ENCODE measurements around the gene PCBP2. TPM values are rescaled to one million over a fixed set of nuclear protein-coding genes. Genes with fewer than 3 reads are reported as not detected.

Gene PCBP2
- total and polyA plus RNA-seq, 5 donors = 349 to 743 (median 581) TPM

DNA sequence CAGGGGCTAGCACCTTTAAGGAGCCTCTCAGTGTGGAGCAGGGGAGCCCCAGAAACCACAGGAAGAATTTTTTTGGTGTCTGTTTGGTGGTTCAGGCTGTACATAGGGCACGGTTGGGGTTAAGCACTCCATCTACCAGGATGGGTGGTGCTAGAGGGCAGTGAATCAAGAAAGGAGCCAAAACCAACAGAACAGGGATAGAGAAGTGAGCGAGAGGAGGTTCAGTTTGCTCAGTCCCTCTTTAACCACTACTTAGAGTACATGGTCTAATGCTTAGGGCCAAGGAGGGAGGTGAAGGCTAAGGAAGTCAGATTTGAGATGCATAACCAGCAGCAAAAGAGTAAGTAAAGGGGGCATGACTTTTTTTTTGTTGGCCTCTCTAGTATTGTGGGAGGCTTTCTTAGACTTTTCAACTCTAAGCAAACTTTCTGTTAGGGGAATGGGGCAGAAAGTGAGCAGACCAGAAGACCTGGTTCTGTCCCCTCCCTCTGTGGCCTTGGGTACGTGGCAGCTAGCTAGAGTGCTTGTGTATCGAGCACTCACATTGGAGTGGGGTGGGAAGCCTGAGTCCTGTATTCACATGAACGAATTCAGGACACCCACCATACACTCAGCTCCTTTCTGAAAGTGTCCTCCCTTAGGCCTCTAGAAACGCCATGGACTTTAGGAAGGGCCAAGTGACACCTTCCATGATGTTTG, 62.0 kb downstream of the PCBP2 start:
- no peak overlapping the region for H3K27ac ChIP-seq (ENCODE audit: low read length)
- 74% methylated on average over 6 of the region's 6 CpGs for WGBS
- intact Hi-C loops (cut with DNase I) = loop anchor here in 2 of 4 donors (5.0 kb wide), 2 partner anchors 162 to 167 kb away; no protein-coding TSS in a partner anchor
- no peaks in the 10 kb centered on the region for H3K4me1 ChIP-seq (ENCODE audit: control insufficient read depth, insufficient read depth, low read length)
- no peaks in the 10 kb centered on the region for H3K9me3 ChIP-seq (ENCODE audit: control insufficient read depth, low read length)
- no peak overlapping the region for H3K4me3 ChIP-seq (ENCODE audit: low read length)
- no peaks in the 10 kb centered on the region for H3K27me3 ChIP-seq (ENCODE audit: control insufficient read depth, insufficient read depth)
- DNase-seq = no peak
- peak; percentile 26 to 63 for ATAC-seq

GRCh38 chr12:53514628-53515290, 62.9 kb downstream of the PCBP2 start:
- Histone ChIP-seq H3K4me1 (ENCODE audit: control insufficient read depth, insufficient read depth, low read length) (no peaks in the 10 kb centered on the region), H3K4me3 (ENCODE audit: low read length) (no peak overlapping the region), H3K27me3 (ENCODE audit: control insufficient read depth, insufficient read depth) (no peaks in the 10 kb centered on the region), H3K27ac (ENCODE audit: low read length) (no peak overlapping the region), H3K9me3 (ENCODE audit: control insufficient read depth, low read length) (no peaks in the 10 kb centered on the region)
- ATAC-seq (no peak), DNase-seq (no peak)
- WGBS = 77% methylated on average over 6 of the region's 6 CpGs
- intact Hi-C loops (cut with DNase I) = loop anchor here in 2 of 4 donors (5.0 kb wide), 2 partner anchors 162 to 167 kb away; no protein-coding TSS in a partner anchor

- DNase-seq = no peak
- H3K27me3 ChIP-seq (ENCODE audit: control insufficient read depth, insufficient read depth) = no peaks in the 10 kb centered on the region
- H3K27ac ChIP-seq (ENCODE audit: low read length) = no peak overlapping the region
- H3K9me3 ChIP-seq (ENCODE audit: control insufficient read depth, low read length) = no peaks in the 10 kb centered on the region
- intact Hi-C loops (cut with DNase I) = no loop called here
- no peaks in the 10 kb centered on the region for H3K4me1 ChIP-seq (ENCODE audit: control insufficient read depth, insufficient read depth, low read length)
- no peak overlapping the region for H3K4me3 ChIP-seq (ENCODE audit: low read length)
- ATAC-seq = no peak
- 73% methylated on average over 2 of the region's 2 CpGs for WGBS
Measured at GRCh38 chr12:53515291-53515680, 63.4 kb downstream of the PCBP2 start.

GRCh38 chr12:53516758-53517455, 65.0 kb downstream of the PCBP2 start:
- H3K27me3 ChIP-seq (ENCODE audit: control insufficient read depth, insufficient read depth) = no peaks in the 10 kb centered on the region
- no peak overlapping the region for H3K4me3 ChIP-seq (ENCODE audit: low read length)
- intact Hi-C loops (cut with DNase I) = no loop called here
- ATAC-seq = no peak
- no peak overlapping the region for H3K27ac ChIP-seq (ENCODE audit: low read length)
- H3K9me3 ChIP-seq (ENCODE audit: control insufficient read depth, low read length) = no peaks in the 10 kb centered on the region
- no peak for DNase-seq
- H3K4me1 ChIP-seq (ENCODE audit: control insufficient read depth, insufficient read depth, low read length) = no peaks in the 10 kb centered on the region
- WGBS = 85% methylated on average over 13 of the region's 13 CpGs

- DNase-seq = no peak
- Histone ChIP-seq H3K27me3 (ENCODE audit: control insufficient read depth, insufficient read depth) (no peaks in the 10 kb centered on the region), H3K4me3 (ENCODE audit: low read length) (no peak overlapping the region), H3K4me1 (ENCODE audit: control insufficient read depth, insufficient read depth, low read length) (no peaks in the 10 kb centered on the region), H3K27ac (ENCODE audit: low read length) (no peak overlapping the region), H3K9me3 (ENCODE audit: control insufficient read depth, low read length) (no peaks in the 10 kb centered on the region)
- 85% methylated on average over 5 of the region's 5 CpGs for WGBS
- ATAC-seq = no peak
- intact Hi-C loops (cut with DNase I) = no loop called here
Measured at GRCh38 chr12:53518381-53518780, 66.5 kb downstream of the PCBP2 start.

DNA sequence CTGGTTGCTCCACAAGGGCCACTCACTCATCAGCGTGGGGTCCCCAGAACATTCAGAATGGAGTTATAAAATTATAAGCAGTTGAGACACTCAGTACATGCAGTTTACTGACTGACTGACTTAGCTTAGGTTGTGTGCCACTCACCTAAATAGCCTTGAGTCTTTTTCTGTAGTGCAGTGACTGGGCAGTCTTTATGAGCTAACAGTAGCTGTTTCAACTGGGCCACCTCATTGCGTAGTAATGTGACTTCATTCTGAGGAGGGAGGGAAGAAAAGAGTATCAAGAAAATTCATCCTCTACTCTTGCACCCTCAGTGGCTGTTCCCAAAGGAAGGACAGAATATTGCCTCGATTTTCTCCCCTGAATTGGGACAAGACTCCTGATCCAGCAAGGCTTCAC, 71.2 kb downstream of the PCBP2 start:
- intact Hi-C loops (cut with DNase I) = no loop called here
- no peak overlapping the region for H3K27ac ChIP-seq (ENCODE audit: low read length)
- H3K4me1 ChIP-seq (ENCODE audit: control insufficient read depth, insufficient read depth, low read length) = no peaks in the 10 kb centered on the region
- no peaks in the 10 kb centered on the region for H3K9me3 ChIP-seq (ENCODE audit: control insufficient read depth, low read length)
- H3K27me3 ChIP-seq (ENCODE audit: control insufficient read depth, insufficient read depth) = no peaks in the 10 kb centered on the region
- no peak for DNase-seq
- H3K4me3 ChIP-seq (ENCODE audit: low read length) = no peak overlapping the region
- no peak for ATAC-seq
- WGBS = 98% methylated on average over 3 of the region's 3 CpGs

- 96% methylated on average over 13 of the region's 13 CpGs for WGBS
- Histone ChIP-seq H3K27me3 (ENCODE audit: control insufficient read depth, insufficient read depth) (no peaks in the 10 kb centered on the region), H3K4me3 (ENCODE audit: low read length) (no peak overlapping the region), H3K27ac (ENCODE audit: low read length) (no peak overlapping the region), H3K9me3 (ENCODE audit: control insufficient read depth, low read length) (no peaks in the 10 kb centered on the region), H3K4me1 (ENCODE audit: control insufficient read depth, insufficient read depth, low read length) (no peaks in the 10 kb centered on the region)
- intact Hi-C loops (cut with DNase I) = no loop called here
- no peak for ATAC-seq
- DNase-seq = peak in 1 of 3 donors; percentile 39
Measured at GRCh38 chr12:53524476-53524875, 72.6 kb downstream of the PCBP2 start.

DNA sequence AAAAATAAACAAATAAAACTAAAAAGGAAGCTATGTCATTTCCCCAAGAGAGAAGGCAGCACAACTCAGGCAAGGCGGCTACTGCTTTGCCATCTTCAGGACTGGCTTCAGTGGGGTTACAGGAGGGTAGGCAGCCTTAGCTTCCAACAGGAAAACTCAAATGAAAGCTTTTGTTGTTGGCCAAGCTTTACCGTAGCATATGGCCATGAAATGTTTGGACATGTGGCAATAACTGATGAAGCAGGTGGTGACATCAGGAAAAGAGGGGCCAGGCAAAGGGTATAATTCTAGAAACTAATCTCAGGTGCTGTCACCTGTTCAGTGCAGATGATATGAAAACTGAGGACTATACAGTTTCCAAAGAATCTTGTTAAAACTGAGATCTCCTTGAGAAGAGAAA, 78.2 kb downstream of the PCBP2 start:
- H3K4me3 ChIP-seq (ENCODE audit: low read length) = no peak overlapping the region
- 93% methylated on average over 2 of the region's 2 CpGs for WGBS
- H3K27me3 ChIP-seq (ENCODE audit: control insufficient read depth, insufficient read depth) = no peaks in the 10 kb centered on the region
- ATAC-seq = no peak
- intact Hi-C loops (cut with DNase I) = no loop called here
- no peaks in the 10 kb centered on the region for H3K9me3 ChIP-seq (ENCODE audit: control insufficient read depth, low read length)
- no peak overlapping the region for H3K27ac ChIP-seq (ENCODE audit: low read length)
- DNase-seq = no peak
- H3K4me1 ChIP-seq (ENCODE audit: control insufficient read depth, insufficient read depth, low read length) = peaks cover 3% of the 10 kb centered on the region

Other genes starting within 250 kb of the PCBP2 start
- gene ITGB7, start 244.9 kb upstream of the PCBP2 start, total RNA-seq = 1 to 10 TPM in 2 of 4 donors, under 1 TPM in 2; 0.88 to 2.8 (median 1.3) TPM
- 0.45 TPM for gene ITGB7, start 244.9 kb upstream of the PCBP2 start, polyA plus RNA-seq
- 10 to 100 TPM; 11.7 to 26.2 (median 23.4) TPM for gene RARG, start 219.9 kb upstream of the PCBP2 start, total RNA-seq
- gene RARG, start 219.9 kb upstream of the PCBP2 start, polyA plus RNA-seq = 10.5 TPM
- gene ESPL1, start 183.8 kb upstream of the PCBP2 start, total RNA-seq = 1 to 10 TPM in 1 of 4 donors, under 1 TPM in 3; 0.23 to 1.2 (median 0.40) TPM
- gene ESPL1, start 183.8 kb upstream of the PCBP2 start, polyA plus RNA-seq = 0.11 TPM
- 100 to 1,000 TPM; 355 to 443 (median 395) TPM for gene PFDN5, start 156.6 kb upstream of the PCBP2 start, total RNA-seq
- 764 TPM for gene PFDN5, start 156.6 kb upstream of the PCBP2 start, polyA plus RNA-seq
- 10 to 100 TPM; 28.9 to 44.3 (median 38.1) TPM for gene MYG1, start 152.4 kb upstream of the PCBP2 start, total RNA-seq
- gene MYG1, start 152.4 kb upstream of the PCBP2 start, polyA plus RNA-seq = 37.3 TPM
- gene AAAS, start 130.5 kb upstream of the PCBP2 start, total RNA-seq = 10 to 100 TPM; 30.5 to 48.9 (median 40.0) TPM
- gene AAAS, start 130.5 kb upstream of the PCBP2 start, polyA plus RNA-seq = 31.3 TPM
- gene SP7, start 115.7 kb upstream of the PCBP2 start, total RNA-seq = not detected
- gene SP7, start 115.7 kb upstream of the PCBP2 start, polyA plus RNA-seq = not detected
- gene SP1, start 71.9 kb upstream of the PCBP2 start, total RNA-seq = 10 to 100 TPM; 30.2 to 39.9 (median 34.2) TPM
- 8.3 TPM for gene SP1, start 71.9 kb upstream of the PCBP2 start, polyA plus RNA-seq
- gene AMHR2, start 28.2 kb upstream of the PCBP2 start, total RNA-seq = under 1 TPM in 3 of 4 donors, not detected in 1; 0.54 to 0.88 (median 0.82) TPM
- gene AMHR2, start 28.2 kb upstream of the PCBP2 start, polyA plus RNA-seq = 0.48 TPM
- 10 to 100 TPM; 66.9 to 85.6 (median 82.6) TPM for gene PRR13, start 10.4 kb upstream of the PCBP2 start, total RNA-seq
- gene PRR13, start 10.4 kb upstream of the PCBP2 start, polyA plus RNA-seq = 69.1 TPM
- 1 to 10 TPM; 7.7 to 9.6 (median 9.0) TPM for gene MAP3K12, start 47.4 kb downstream of the PCBP2 start, total RNA-seq
- 9.2 TPM for gene MAP3K12, start 47.4 kb downstream of the PCBP2 start, polyA plus RNA-seq
- gene TARBP2, start 49.2 kb downstream of the PCBP2 start, total RNA-seq = 10 to 100 TPM; 12.9 to 13.9 (median 13.4) TPM
- 12.8 TPM for gene TARBP2, start 49.2 kb downstream of the PCBP2 start, polyA plus RNA-seq
- not detected for gene NPFF, start 55.4 kb downstream of the PCBP2 start, total RNA-seq
- gene NPFF, start 55.4 kb downstream of the PCBP2 start, polyA plus RNA-seq = not detected
- 10 to 100 TPM; 30.7 to 36.9 (median 33.3) TPM for gene ATF7, start 174.3 kb downstream of the PCBP2 start, total RNA-seq
- gene ATF7, start 174.3 kb downstream of the PCBP2 start, polyA plus RNA-seq = 22.8 TPM
- 100 to 1,000 TPM; 397 to 507 (median 497) TPM for gene ATP5MC2, start 224.0 kb downstream of the PCBP2 start, total RNA-seq
- gene ATP5MC2, start 224.0 kb downstream of the PCBP2 start, polyA plus RNA-seq = 740 TPM